Neuronal stem cell (in vitro differentiated cells): Measurements from ENCODE around the gene PSAP.

Experiments used
- DNase-seq: peaks from one replicate; pipeline ENCODE4 v3.0.0-alpha.2; 2013; ENCODE audit warnings: low spot score
- H2AFZ ChIP-seq: one replicate; pipeline ENCODE4 v1.6.1; 2013; ENCODE audit warnings: mild to moderate bottlenecking, low read length, inconsistent platforms
- H2AK5ac ChIP-seq: 2 replicates; pipeline ENCODE4 v1.6.1; 2013; ENCODE audit warnings: low read depth, mild to moderate bottlenecking, inconsistent platforms, low read length, moderate library complexity, mixed read lengths
- H2BK120ac ChIP-seq: 2 replicates; pipeline ENCODE4 v1.6.1; 2013; ENCODE audit warnings: low read depth, mild to moderate bottlenecking, inconsistent platforms, low read length, moderate library complexity, mixed read lengths
- H2BK12ac ChIP-seq: one replicate; pipeline ENCODE4 v1.6.1; 2013; ENCODE audit warnings: low read length, inconsistent platforms
- H2BK15ac ChIP-seq: 2 replicates; pipeline ENCODE4 v1.6.1; 2013; ENCODE audit warnings: mild to moderate bottlenecking, low read length, inconsistent platforms, mixed read lengths
- H2BK5ac ChIP-seq: one replicate; pipeline ENCODE4 v1.6.1; 2013; ENCODE audit warnings: inconsistent platforms, mild to moderate bottlenecking, low read length, moderate library complexity
- H3K14ac ChIP-seq: one replicate; pipeline ENCODE4 v1.6.1; 2013; ENCODE audit warnings: low read length, inconsistent platforms
- H3K18ac ChIP-seq: 2 replicates; pipeline ENCODE4 v1.6.1; 2013; ENCODE audit warnings: low read length, inconsistent platforms
- H3K23ac ChIP-seq: 2 replicates; pipeline ENCODE4 v1.6.1; 2013; ENCODE audit warnings: low read depth, mild to moderate bottlenecking, mixed read lengths, low read length, inconsistent platforms; ENCODE audit not compliant: poor library complexity
- H3K27ac ChIP-seq: replicated peaks from 3 replicates; pipeline ENCODE4 v1.5.1; 2013; ENCODE audit warnings: low read length, inconsistent platforms
- H3K27me3 ChIP-seq, 3 experiments: 2 replicates each; pipeline ENCODE4 v1.6.1; 2013; ENCODE audit warnings: low read length in 3 of 3, mild to moderate bottlenecking in 2 of 3, inconsistent platforms in 1 of 3, low read depth in 1 of 3, mixed read lengths in 1 of 3, moderate library complexity in 1 of 3; ENCODE audit not compliant: control insufficient read depth in 3 of 3, insufficient read depth in 3 of 3
- H3K36me3 ChIP-seq, 2 donors: replicated peaks in 1 of 2; 2 replicates each; pipeline ENCODE4 v1.6.1; 2013; ENCODE audit warnings: low read length in 2 of 2; ENCODE audit not compliant: control insufficient read depth in 2 of 2, insufficient read depth in 2 of 2
- H3K4ac ChIP-seq: 2 replicates; pipeline ENCODE4 v1.6.1; 2013; ENCODE audit warnings: inconsistent platforms, mild to moderate bottlenecking, low read length, moderate library complexity
- H3K4me1 ChIP-seq, 2 donors: 1 replicate in 1 of 2; 2 replicates in 1 of 2; pipeline ENCODE4 v1.6.1; 2013; ENCODE audit warnings: low read length in 2 of 2, low read depth in 1 of 2; ENCODE audit not compliant: control insufficient read depth in 2 of 2, insufficient read depth in 1 of 2
- H3K4me2 ChIP-seq: one replicate; pipeline ENCODE4 v1.6.1; 2013; ENCODE audit warnings: mild to moderate bottlenecking, low read length, inconsistent platforms; ENCODE audit not compliant: insufficient read depth, poor library complexity, severe bottlenecking
- H3K4me3 ChIP-seq, 2 donors: 2 replicates each; pipeline ENCODE4 v1.5.1; 2013; ENCODE audit warnings: low read length in 2 of 2, mild to moderate bottlenecking in 2 of 2, inconsistent platforms in 1 of 2, moderate library complexity in 1 of 2
- H3K79me1 ChIP-seq: one replicate; pipeline ENCODE4 v1.6.1; 2013; ENCODE audit warnings: low read depth, mild to moderate bottlenecking, inconsistent platforms, low read length, moderate library complexity
- H3K9ac ChIP-seq: one replicate; pipeline ENCODE4 v1.6.1; 2013; ENCODE audit warnings: mild to moderate bottlenecking, low read depth, low read length, inconsistent platforms; ENCODE audit not compliant: poor library complexity
- H3K9me3 ChIP-seq, 2 donors: replicated peaks in 1 of 2; 2 replicates each; pipeline versions ENCODE3 to v1.6.1; 2013; ENCODE audit warnings: low read length in 2 of 2, mild to moderate bottlenecking in 2 of 2, inconsistent platforms in 1 of 2, low read depth in 1 of 2, mixed read lengths in 1 of 2, moderate library complexity in 1 of 2; ENCODE audit not compliant: control insufficient read depth in 2 of 2, insufficient read depth in 1 of 2
- H4K8ac ChIP-seq: one replicate; pipeline ENCODE4 v1.6.1; 2013; ENCODE audit warnings: low read depth, mild to moderate bottlenecking, inconsistent platforms, low read length, moderate library complexity
- H4K91ac ChIP-seq: one replicate; pipeline ENCODE4 v1.6.1; 2013; ENCODE audit warnings: low read length, low read depth, mild to moderate bottlenecking, inconsistent platforms; ENCODE audit not compliant: poor library complexity
- WGBS, 2 donors: extraction: QIAGEN DNeasy Blood & Tissue Kit; methylation state at CpG; one replicate each; pipeline ENCODE4 v1.1.7; 2013; ENCODE audit warnings: missing lambda C conversion rate in 2 of 2, mixed read lengths in 1 of 2; ENCODE audit not compliant: insufficient read length in 2 of 2, insufficient replicate concordance in 1 of 2; ENCODE audit errors: extremely low coverage in 2 of 2; 5-methylcytosine and 5-hydroxymethylcytosine counted together

The PSAP gene

GRCh38 chr10:71835671-71836595 lies 15.1 kb downstream of the PSAP start:
- no peak for DNase-seq
- WGBS, 2 donors: no CpG with 5 or more reads among the region's 11 CpGs
- no peak overlapping the region for H4K91ac ChIP-seq
- H3K18ac ChIP-seq: no peak overlapping the region
- H3K4me2 ChIP-seq: no peak overlapping the region
- H3K9ac ChIP-seq: no peak overlapping the region
- H2BK15ac ChIP-seq: no peak overlapping the region
- H3K4me1 ChIP-seq: peaks cover 39 to 52% of the 10 kb centered on the region in 2 donors
- H3K4me3 ChIP-seq: no peak overlapping the region
- peaks cover 19 to 45% of the 10 kb centered on the region in 2 donors for H3K36me3 ChIP-seq
- H4K8ac ChIP-seq: no peak overlapping the region
- H3K9me3 ChIP-seq: no peaks in the 10 kb centered on the region
- H2BK12ac ChIP-seq: no peak overlapping the region
- no peak overlapping the region for H2AFZ ChIP-seq
- peaks cover 27% of the 10 kb centered on the region for H3K79me1 ChIP-seq
- H3K27ac ChIP-seq: no peak overlapping the region
- no peaks in the 10 kb centered on the region for H3K27me3 ChIP-seq
- no peak overlapping the region for H3K14ac ChIP-seq
- no peak overlapping the region for H2AK5ac ChIP-seq
- no peak overlapping the region for H2BK120ac ChIP-seq
- no peak overlapping the region for H3K23ac ChIP-seq
- H3K4ac ChIP-seq: no peak overlapping the region
- H2BK5ac ChIP-seq: no peak overlapping the region

- Histone ChIP-seq H2BK12ac (no peak overlapping the region), H3K27me3 (no peaks in the 10 kb centered on the region), H3K23ac (no peak overlapping the region), H4K8ac (no peak overlapping the region), H3K4me1 (peaks cover 32 to 39% of the 10 kb centered on the region in 2 donors), H3K4ac (no peak overlapping the region), H3K27ac (no peak overlapping the region), H2AK5ac (no peak overlapping the region), H3K9me3 (no peaks in the 10 kb centered on the region), H3K14ac (no peak overlapping the region), H4K91ac (no peak overlapping the region), H2BK15ac (no peak overlapping the region), H2BK5ac (no peak overlapping the region), H3K79me1 (peaks cover 27% of the 10 kb centered on the region), H2BK120ac (no peak overlapping the region), H3K4me3 (no peak overlapping the region), H2AFZ (no peak overlapping the region), H3K4me2 (no peak overlapping the region), H3K9ac (no peak overlapping the region), H3K36me3 (peaks cover 30 to 62% of the 10 kb centered on the region in 2 donors), H3K18ac (no peak overlapping the region)
- WGBS, 2 donors: no CpG with 5 or more reads among the region's 14 CpGs
- no peak for DNase-seq
Observed at GRCh38 chr10:71834343-71834674, 16.7 kb downstream of the PSAP start.

- H2BK5ac ChIP-seq: no peak overlapping the region
- no peak overlapping the region for H4K91ac ChIP-seq
- DNase-seq: no peak
- no peaks in the 10 kb centered on the region for H3K27me3 ChIP-seq
- H3K4ac ChIP-seq: no peak overlapping the region
- no peak overlapping the region for H3K14ac ChIP-seq
- H3K18ac ChIP-seq: no peak overlapping the region
- H2AFZ ChIP-seq: no peak overlapping the region
- no peak overlapping the region for H2BK120ac ChIP-seq
- WGBS, 2 donors: no CpG with 5 or more reads among the region's 8 CpGs
- H3K23ac ChIP-seq: no peak overlapping the region
- H3K4me3 ChIP-seq: no peak overlapping the region
- no peak overlapping the region for H3K9ac ChIP-seq
- H3K36me3 ChIP-seq: peaks cover 33 to 68% of the 10 kb centered on the region in 2 donors
- no peak overlapping the region for H2BK15ac ChIP-seq
- H3K27ac ChIP-seq: no peak overlapping the region
- H4K8ac ChIP-seq: no peak overlapping the region
- H3K4me2 ChIP-seq: no peak overlapping the region
- H2AK5ac ChIP-seq: no peak overlapping the region
- H2BK12ac ChIP-seq: no peak overlapping the region
- H3K4me1 ChIP-seq: peaks cover 28 to 35% of the 10 kb centered on the region in 2 donors
- no peaks in the 10 kb centered on the region for H3K9me3 ChIP-seq
- peaks cover 27% of the 10 kb centered on the region for H3K79me1 ChIP-seq
Observed at GRCh38 chr10:71833451-71834342, 17.4 kb downstream of the PSAP start.

GRCh38 chr10:71832967-71833366 lies 18.1 kb downstream of the PSAP start:
- Histone ChIP-seq H3K4me2 (no peak overlapping the region), H3K9me3 (no peaks in the 10 kb centered on the region), H3K9ac (no peak overlapping the region), H3K23ac (no peak overlapping the region), H3K79me1 (peaks cover 22% of the 10 kb centered on the region), H3K27ac (no peak overlapping the region), H2BK12ac (no peak overlapping the region), H3K4ac (no peak overlapping the region), H3K27me3 (no peaks in the 10 kb centered on the region), H2AK5ac (no peak overlapping the region), H2BK15ac (no peak overlapping the region), H3K4me1 (peaks cover 21 to 28% of the 10 kb centered on the region in 2 donors), H4K8ac (no peak overlapping the region), H2AFZ (no peak overlapping the region), H3K18ac (no peak overlapping the region), H3K14ac (no peak overlapping the region), H3K36me3 (peaks cover 36 to 70% of the 10 kb centered on the region in 2 donors), H2BK5ac (no peak overlapping the region), H3K4me3 (no peak overlapping the region), H4K91ac (no peak overlapping the region), H2BK120ac (no peak overlapping the region)
- no peak for DNase-seq
- no CpG with 5 or more reads among the region's 5 CpGs for WGBS, 2 donors
